Panc1 (cell line): ENCODE measurements around the gene CDH13. TPM values are rescaled to one million over a fixed set of nuclear protein-coding genes. Genes with fewer than 3 reads are reported as not detected.

Source experiments
- ATAC-seq: fragments of 200-7000 bp; cut with Tn5 transposase; 2 replicates; pipeline ENCODE4 v1.9.1; 2020; ENCODE audit warnings: mild to moderate bottlenecking, moderate library complexity
- BruUV-seq: library from RNA; stranded (reverse); fragments of 400-500 nt; replicated peaks from 2 replicates; lab custom pipeline; 2021; lab: Mats Ljungman, UMichigan
- CTCF ChIA-PET: fragments of 300-600 bp; sonication (Branson Sonifier 250); formaldehyde crosslinking; loops from one replicate; lab custom pipeline; 2022; ENCODE audit warnings: antibody characterized with exemption; lab: Charles Lee
- POLR2A ChIA-PET: fragments of 300-600 bp; sonication (Branson Sonifier 250); formaldehyde crosslinking; loops from one replicate; lab custom pipeline; 2022; ENCODE audit warnings: antibody characterized with exemption; lab: Charles Lee
- DNase-seq: peaks from one replicate; pipeline ENCODE4 v3.0.0-alpha.2; 2010; ENCODE audit warnings: low read depth, low spot score
- H3K27ac ChIP-seq: 2 replicates; pipeline ENCODE4 v1.5.1; 2011; ENCODE audit warnings: mild to moderate bottlenecking, low read length, inconsistent platforms
- H3K27me3 ChIP-seq: fragments of 200-500 bp; sonication (Bioruptor generic); 2 replicates; pipeline ENCODE4 v1.6.0; 2014; ENCODE audit warnings: low read length, inconsistent platforms; ENCODE audit not compliant: control insufficient read depth, insufficient read depth
- H3K36me3 ChIP-seq: fragments of 200-500 bp; sonication (Bioruptor generic); 2 replicates; pipeline ENCODE4 v1.5.1; 2014; ENCODE audit warnings: inconsistent platforms, mild to moderate bottlenecking, low read length, moderate library complexity; ENCODE audit not compliant: control insufficient read depth, insufficient read depth
- H3K4me1 ChIP-seq: 2 replicates; pipeline ENCODE4 v1.5.1; 2011; ENCODE audit warnings: inconsistent platforms, mild to moderate bottlenecking, low read length, moderate library complexity; ENCODE audit not compliant: control insufficient read depth, insufficient read depth
- H3K4me3 ChIP-seq, 2 experiments: 2 replicates each; pipeline ENCODE4 v1.5.1; 2011 to 2012; ENCODE audit warnings: low read depth in 2 of 2, low read length in 2 of 2, mild to moderate bottlenecking in 2 of 2, inconsistent platforms in 1 of 2, moderate library complexity in 1 of 2
- H3K9me3 ChIP-seq: fragments of 200-500 bp; sonication (Bioruptor generic); 2 replicates; pipeline ENCODE4 v1.5.1; 2014; ENCODE audit warnings: low read depth, mild to moderate bottlenecking, inconsistent platforms, low read length, moderate library complexity; ENCODE audit not compliant: control insufficient read depth, insufficient read depth
- POLR2AphosphoS5 ChIP-seq: IDR thresholded peaks from 2 replicates; pipeline ENCODE4 v1.6.1; 2012; ENCODE audit warnings: mild to moderate bottlenecking, low read depth, low read length, moderate library complexity
- SIN3A ChIP-seq: IDR thresholded peaks from 2 replicates; pipeline ENCODE4 v1.6.1; 2012; ENCODE audit warnings: low read depth, mild to moderate bottlenecking, low read length, moderate library complexity, borderline replicate concordance; ENCODE audit not compliant: insufficient read depth
- TCF7L2 ChIP-seq: IDR thresholded peaks from 2 replicates; pipeline ENCODE4 v1.6.1; 2011; ENCODE audit warnings: mild to moderate bottlenecking, low read depth, low read length, inconsistent platforms
- in situ Hi-C: cut with HindIII; loops from 2 replicates; pipeline ENCODE4 v1.10.0; 2016; ENCODE audit warnings: low sequenced_read_pairs, low pct_unique_long_range_greater_than_20kb
- intact Hi-C: fragments of 100-400 bp; cut with micrococcal nuclease; formaldehyde crosslinking; loops from one replicate; pipeline ENCODE4 v1.10.0; 2022; ENCODE audit not compliant: unreplicated experiment
- total RNA-seq: library from RNA; stranded (reverse); gene quantifications from one replicate; pipeline ENCODE4 v1.2.1, GENCODE V29; 2021; ENCODE audit not compliant: unreplicated experiment
- TF ChIP-seq, protein P1 (sequence below), 2 experiments: IDR thresholded peaks; 2 replicates each; pipeline ENCODE4 v1.6.1; 2011 to 2012; ENCODE audit warnings: low read depth in 2 of 2, control low read depth in 1 of 2, low read length in 1 of 2, mild to moderate bottlenecking in 1 of 2, moderate library complexity in 1 of 2; ENCODE audit not compliant: insufficient read depth in 1 of 2
- TF ChIP-seq, protein P2 (sequence below): fragments of 450-650 bp; IDR thresholded peaks from 2 replicates; pipeline ENCODE4 v1.5.1; 2017; ENCODE audit warnings: mild to moderate bottlenecking

The CDH13 gene
- total RNA-seq, 1 experiment from 2014 or later = not detected

DNA sequence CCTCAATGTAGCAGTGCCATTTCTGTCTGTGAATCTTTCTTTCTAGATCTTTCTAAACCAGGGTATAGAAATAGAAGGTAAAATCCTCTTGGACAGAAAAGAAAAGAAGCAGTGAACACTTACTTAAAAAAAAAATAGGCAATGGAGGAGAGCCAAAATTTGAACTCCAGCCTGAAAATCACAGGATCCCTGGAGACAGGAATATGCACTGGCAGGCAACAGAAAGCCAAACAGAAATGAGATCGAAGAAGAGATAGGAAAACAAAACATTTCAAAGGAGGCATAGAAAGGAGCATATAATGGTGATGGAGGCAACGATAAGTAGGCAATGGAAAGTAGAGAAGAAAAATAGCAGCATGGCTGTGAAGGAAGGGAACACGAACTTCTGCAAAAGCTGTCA is 927.3 kb downstream of the CDH13 start:
- Histone ChIP-seq H3K4me3 (no peak overlapping the region), H3K4me1 (no peaks in the 10 kb centered on the region), H3K27ac (no peak overlapping the region), H3K27me3 (no peaks in the 10 kb centered on the region; the same call in 1 of the 2 replicates), H3K9me3 (no peaks in the 10 kb centered on the region), H3K36me3 (no peaks in the 10 kb centered on the region)
- ChIA-PET CTCF (no interaction called here), POLR2A (no interaction called here)
- intact Hi-C loops (no loop called here), in situ Hi-C loops (no loop called here)
- no peak for ATAC-seq
- no peak for DNase-seq
- TF ChIP-seq TCF7L2 = no peak
- no peak for TF ChIP-seq SIN3A
- no peak for TF ChIP-seq POLR2AphosphoS5
- TF ChIP-seq, protein P1, sequence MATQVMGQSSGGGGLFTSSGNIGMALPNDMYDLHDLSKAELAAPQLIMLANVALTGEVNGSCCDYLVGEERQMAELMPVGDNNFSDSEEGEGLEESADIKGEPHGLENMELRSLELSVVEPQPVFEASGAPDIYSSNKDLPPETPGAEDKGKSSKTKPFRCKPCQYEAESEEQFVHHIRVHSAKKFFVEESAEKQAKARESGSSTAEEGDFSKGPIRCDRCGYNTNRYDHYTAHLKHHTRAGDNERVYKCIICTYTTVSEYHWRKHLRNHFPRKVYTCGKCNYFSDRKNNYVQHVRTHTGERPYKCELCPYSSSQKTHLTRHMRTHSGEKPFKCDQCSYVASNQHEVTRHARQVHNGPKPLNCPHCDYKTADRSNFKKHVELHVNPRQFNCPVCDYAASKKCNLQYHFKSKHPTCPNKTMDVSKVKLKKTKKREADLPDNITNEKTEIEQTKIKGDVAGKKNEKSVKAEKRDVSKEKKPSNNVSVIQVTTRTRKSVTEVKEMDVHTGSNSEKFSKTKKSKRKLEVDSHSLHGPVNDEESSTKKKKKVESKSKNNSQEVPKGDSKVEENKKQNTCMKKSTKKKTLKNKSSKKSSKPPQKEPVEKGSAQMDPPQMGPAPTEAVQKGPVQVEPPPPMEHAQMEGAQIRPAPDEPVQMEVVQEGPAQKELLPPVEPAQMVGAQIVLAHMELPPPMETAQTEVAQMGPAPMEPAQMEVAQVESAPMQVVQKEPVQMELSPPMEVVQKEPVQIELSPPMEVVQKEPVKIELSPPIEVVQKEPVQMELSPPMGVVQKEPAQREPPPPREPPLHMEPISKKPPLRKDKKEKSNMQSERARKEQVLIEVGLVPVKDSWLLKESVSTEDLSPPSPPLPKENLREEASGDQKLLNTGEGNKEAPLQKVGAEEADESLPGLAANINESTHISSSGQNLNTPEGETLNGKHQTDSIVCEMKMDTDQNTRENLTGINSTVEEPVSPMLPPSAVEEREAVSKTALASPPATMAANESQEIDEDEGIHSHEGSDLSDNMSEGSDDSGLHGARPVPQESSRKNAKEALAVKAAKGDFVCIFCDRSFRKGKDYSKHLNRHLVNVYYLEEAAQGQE (IDR thresholded peaks at IDR 0.05; ENCODE audit: insufficient read depth in 1 of 2, low read depth in 2 of 2, low read length in 1 of 2) = no peak
- TF ChIP-seq, protein P2, sequence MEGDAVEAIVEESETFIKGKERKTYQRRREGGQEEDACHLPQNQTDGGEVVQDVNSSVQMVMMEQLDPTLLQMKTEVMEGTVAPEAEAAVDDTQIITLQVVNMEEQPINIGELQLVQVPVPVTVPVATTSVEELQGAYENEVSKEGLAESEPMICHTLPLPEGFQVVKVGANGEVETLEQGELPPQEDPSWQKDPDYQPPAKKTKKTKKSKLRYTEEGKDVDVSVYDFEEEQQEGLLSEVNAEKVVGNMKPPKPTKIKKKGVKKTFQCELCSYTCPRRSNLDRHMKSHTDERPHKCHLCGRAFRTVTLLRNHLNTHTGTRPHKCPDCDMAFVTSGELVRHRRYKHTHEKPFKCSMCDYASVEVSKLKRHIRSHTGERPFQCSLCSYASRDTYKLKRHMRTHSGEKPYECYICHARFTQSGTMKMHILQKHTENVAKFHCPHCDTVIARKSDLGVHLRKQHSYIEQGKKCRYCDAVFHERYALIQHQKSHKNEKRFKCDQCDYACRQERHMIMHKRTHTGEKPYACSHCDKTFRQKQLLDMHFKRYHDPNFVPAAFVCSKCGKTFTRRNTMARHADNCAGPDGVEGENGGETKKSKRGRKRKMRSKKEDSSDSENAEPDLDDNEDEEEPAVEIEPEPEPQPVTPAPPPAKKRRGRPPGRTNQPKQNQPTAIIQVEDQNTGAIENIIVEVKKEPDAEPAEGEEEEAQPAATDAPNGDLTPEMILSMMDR = no peak
- no TSS peak for BruUV-seq

DNA sequence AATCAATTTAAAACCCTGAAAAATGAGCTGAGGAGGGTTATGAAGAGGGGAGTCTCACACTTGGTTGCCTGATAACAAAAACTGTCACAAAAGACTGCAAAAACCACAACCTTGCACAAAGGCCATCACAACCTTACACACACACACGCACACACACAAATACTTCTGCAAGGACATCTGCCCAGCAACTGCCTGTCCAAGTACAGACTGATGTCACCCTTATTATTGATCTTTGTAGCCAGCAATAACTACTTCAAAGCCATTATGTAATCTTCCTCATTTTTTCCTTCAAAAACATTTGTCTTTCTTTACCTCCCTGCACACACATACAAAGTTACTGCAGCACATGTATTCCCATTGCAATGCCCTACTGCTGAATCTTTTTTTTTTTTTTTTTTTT is 927.8 kb downstream of the CDH13 start:
- no peak overlapping the region for H3K4me3 ChIP-seq
- TF ChIP-seq, protein P2 = no peak
- TF ChIP-seq, protein P1 (IDR thresholded peaks at IDR 0.05; ENCODE audit: insufficient read depth in 1 of 2, low read depth in 2 of 2, low read length in 1 of 2) = no peak
- TF ChIP-seq TCF7L2 (no peak), POLR2AphosphoS5 (no peak), SIN3A (no peak)
- POLR2A ChIA-PET = no interaction called here
- no peaks in the 10 kb centered on the region for H3K4me1 ChIP-seq
- intact Hi-C loops = no loop called here
- BruUV-seq = no TSS peak
- H3K27ac ChIP-seq = no peak overlapping the region
- in situ Hi-C loops = no loop called here
- H3K36me3 ChIP-seq = no peaks in the 10 kb centered on the region
- ATAC-seq (no peak), DNase-seq (no peak)
- H3K27me3 ChIP-seq = no peaks in the 10 kb centered on the region; the same call in 1 of the 2 replicates
- H3K9me3 ChIP-seq = no peaks in the 10 kb centered on the region
- CTCF ChIA-PET = no interaction called here
